Measurements from ENCODE around the gene DHPS.

DHPS gene

GRCh38 chr19:12638611-12639182 is 43.0 kb downstream of the DHPS start:
- no peak overlapping the region for H3K27ac ChIP-seq
- TF ChIP-seq CTCF (conservative IDR thresholded peaks at IDR 0.05), result no peak

- no peak for TF ChIP-seq CTCF (conservative IDR thresholded peaks at IDR 0.05)
- no peak overlapping the region for H3K27ac ChIP-seq
These were observed 45.0 kb downstream of the DHPS start for GRCh38 chr19:12636631-12637030.

GRCh38 chr19:12629215-12629614 is 52.5 kb downstream of the DHPS start:
- no peak overlapping the region for H3K27ac ChIP-seq
- no peak for TF ChIP-seq CTCF (conservative IDR thresholded peaks at IDR 0.05)

GRCh38 chr19:12628040-12629022 is 53.3 kb downstream of the DHPS start:
- H3K27ac ChIP-seq, result no peak overlapping the region
- no peak for TF ChIP-seq CTCF (conservative IDR thresholded peaks at IDR 0.05)

GRCh38 chr19:12626958-12627357 is 54.7 kb downstream of the DHPS start:
- no peak overlapping the region for H3K27ac ChIP-seq
- no peak for TF ChIP-seq CTCF (conservative IDR thresholded peaks at IDR 0.05)
